A549 (cell line): ENCODE data around the gene WFDC12.
"Not testable (repeated sequence)": the region's sequence is repeated elsewhere in the genome, so short reads cannot be mapped to it uniquely, and the experiment has no call there.

Experiments
- CHD2 ChIP-seq: fragments of 150-350 bp; IDR thresholded peaks from 2 replicates; pipeline ENCODE4 v1.6.1; 2014; ENCODE audit warnings: low read length; ENCODE audit not compliant: partially characterized antibody
- CTCF ChIP-seq: fragments of >200 bp; sonication (Bioruptor Twin); formaldehyde crosslinking; IDR thresholded peaks from 3 replicates; pipeline ENCODE4 v1.5.1; 2016
- HDAC2 ChIP-seq: fragments of 200-600 bp; sonication (generic); IDR thresholded peaks from 2 replicates; pipeline ENCODE4 v1.6.1; 2016
- REST ChIP-seq: fragments of 200-600 bp; sonication (generic); IDR thresholded peaks from 2 replicates; pipeline ENCODE4 v1.6.1; 2016; ENCODE audit warnings: antibody characterized with exemption, mild to moderate bottlenecking, moderate library complexity
- ZNF302 ChIP-seq: fragments of 250-450 bp; sonication (Bioruptor Pico); IDR thresholded peaks from 2 replicates; pipeline ENCODE4 v1.9.0; 2021; ENCODE audit warnings: inconsistent platforms, mild to moderate bottlenecking, moderate library complexity

GRCh38 chr20:45139733-45140375 is 15.6 kb upstream of the WFDC12 start:
- not testable (repeated sequence) for TF ChIP-seq REST, CHD2, CTCF, HDAC2, ZNF302
